H9 (cell line): ENCODE measurements around the gene FRY. TPM values are rescaled to one million over a fixed set of nuclear protein-coding genes. Genes with fewer than 3 reads are reported as not detected.

ENCODE experiments used
- DNase-seq: peaks from one replicate; pipeline ENCODE4 v3.0.0-alpha.2; 2017
- H2AFZ ChIP-seq: one replicate; pipeline ENCODE4 v1.6.1; 2013; ENCODE audit warnings: mild to moderate bottlenecking, low read length, control low read depth, moderate library complexity
- H2AK5ac ChIP-seq: 2 replicates; pipeline ENCODE4 v1.6.1; 2013; ENCODE audit warnings: low read length, control low read depth, mixed read lengths; ENCODE audit not compliant: insufficient read length
- H2BK120ac ChIP-seq: one replicate; pipeline ENCODE4 v1.6.1; 2013; ENCODE audit warnings: low read depth, mild to moderate bottlenecking, low read length, control low read depth, inconsistent platforms; ENCODE audit not compliant: poor library complexity, severe bottlenecking
- H2BK12ac ChIP-seq: 2 replicates; pipeline ENCODE4 v1.6.1; 2013; ENCODE audit warnings: low read length, control low read depth, mixed read lengths, low read depth; ENCODE audit not compliant: insufficient read length
- H2BK15ac ChIP-seq: 2 replicates; pipeline ENCODE4 v1.6.1; 2013; ENCODE audit warnings: low read depth, low read length, control low read depth
- H2BK20ac ChIP-seq: one replicate; pipeline ENCODE4 v1.6.1; 2013; ENCODE audit warnings: low read depth, mild to moderate bottlenecking, low read length, control low read depth, inconsistent platforms; ENCODE audit not compliant: poor library complexity, severe bottlenecking
- H2BK5ac ChIP-seq: 2 replicates; pipeline ENCODE4 v1.6.1; 2013; ENCODE audit warnings: low read length, control low read depth, mixed read lengths; ENCODE audit not compliant: insufficient read length
- H3K14ac ChIP-seq: 2 replicates; pipeline ENCODE4 v1.6.1; 2013; ENCODE audit warnings: low read length, control low read depth; ENCODE audit not compliant: insufficient read depth
- H3K18ac ChIP-seq: 2 replicates; pipeline ENCODE4 v1.6.1; 2013; ENCODE audit warnings: low read depth, mild to moderate bottlenecking, mixed read lengths, low read length, control low read depth; ENCODE audit not compliant: insufficient read length
- H3K23ac ChIP-seq: 2 replicates; pipeline ENCODE4 v1.6.1; 2013; ENCODE audit warnings: low read length, control low read depth, mixed read lengths, low read depth; ENCODE audit not compliant: insufficient read length
- H3K23me2 ChIP-seq: 2 replicates; pipeline ENCODE4 v1.6.1; 2013; ENCODE audit warnings: low read depth, mild to moderate bottlenecking, mixed read lengths, low read length, control low read depth; ENCODE audit not compliant: insufficient read length, poor library complexity, severe bottlenecking
- H3K27ac ChIP-seq: 2 replicates; pipeline ENCODE4 v1.5.1; 2013; ENCODE audit warnings: low read length, control low read depth, mixed read lengths, low read depth; ENCODE audit not compliant: insufficient read length
- H3K27me3 ChIP-seq: 2 replicates; pipeline ENCODE4 v1.6.1; 2013; ENCODE audit warnings: low read length, control low read depth, inconsistent platforms; ENCODE audit not compliant: insufficient read depth
- H3K4ac ChIP-seq: 2 replicates; pipeline ENCODE4 v1.6.1; 2013; ENCODE audit warnings: low read depth, mild to moderate bottlenecking, control low read depth, inconsistent platforms, low read length, moderate library complexity
- H3K4me1 ChIP-seq: 2 replicates; pipeline ENCODE4 v1.6.1; 2013; ENCODE audit warnings: low read length, control low read depth, inconsistent platforms; ENCODE audit not compliant: insufficient read depth
- H3K4me2 ChIP-seq: 2 replicates; pipeline ENCODE4 v1.6.1; 2013; ENCODE audit warnings: low read length, control low read depth, mixed read lengths; ENCODE audit not compliant: insufficient read length, insufficient read depth
- H3K56ac ChIP-seq: 2 replicates; pipeline ENCODE4 v1.6.1; 2013; ENCODE audit warnings: low read depth, mild to moderate bottlenecking, mixed read lengths, low read length, control low read depth; ENCODE audit not compliant: insufficient read length
- H3K79me1 ChIP-seq: 2 replicates; pipeline ENCODE4 v1.6.1; 2013; ENCODE audit warnings: low read depth, mild to moderate bottlenecking, moderate library complexity, low read length, control low read depth, inconsistent platforms; ENCODE audit not compliant: insufficient read depth, poor library complexity, severe bottlenecking
- H3K79me2 ChIP-seq: 2 replicates; pipeline ENCODE4 v1.6.1; 2013; ENCODE audit warnings: low read length, control low read depth, inconsistent platforms; ENCODE audit not compliant: insufficient read depth
- H3K9ac ChIP-seq: 2 replicates; pipeline ENCODE4 v1.6.1; 2013; ENCODE audit warnings: low read length, control low read depth, mixed read lengths; ENCODE audit not compliant: insufficient read length; ENCODE audit errors: extremely low read depth
- H3K9me3 ChIP-seq: one replicate; pipeline ENCODE4 v1.6.1; 2013; ENCODE audit warnings: low read depth, low read length, inconsistent platforms; ENCODE audit not compliant: control insufficient read depth
- H3T11ph ChIP-seq: one replicate; pipeline ENCODE4 v1.6.1; 2013; ENCODE audit warnings: mild to moderate bottlenecking, low read length, control low read depth, inconsistent platforms
- H4K20me1 ChIP-seq: one replicate; pipeline ENCODE4 v1.6.1; 2013; ENCODE audit not compliant: control insufficient read depth, insufficient read length, insufficient read depth
- H4K5ac ChIP-seq: 2 replicates; pipeline ENCODE4 v1.6.1; 2013; ENCODE audit warnings: low read depth, mild to moderate bottlenecking, mixed read lengths, low read length, control low read depth; ENCODE audit not compliant: insufficient read length
- H4K8ac ChIP-seq: replicated peaks from 2 replicates; pipeline ENCODE4 v1.6.1; 2013; ENCODE audit warnings: low read length, control low read depth, mixed read lengths, low read depth; ENCODE audit not compliant: insufficient read length
- H4K91ac ChIP-seq: 2 replicates; pipeline ENCODE4 v1.6.1; 2013; ENCODE audit warnings: low read depth, mild to moderate bottlenecking, moderate library complexity, mixed read lengths, low read length, control low read depth; ENCODE audit not compliant: insufficient read length
- H3K27ac Mint-ChIP-seq, 3 experiments: 2 replicates in 2 of 3; 3 replicates in 1 of 3; pipeline ENCODE4 v1.8.0; 2020 to 2021; ENCODE audit warnings: mixed read lengths in 3 of 3, mild to moderate bottlenecking in 1 of 3, moderate library complexity in 1 of 3
- H3K27me3 Mint-ChIP-seq: 2 replicates; pipeline ENCODE4 v1.8.0; 2021; ENCODE audit warnings: low read depth, mild to moderate bottlenecking, moderate library complexity, mixed read lengths
- H3K36me3 Mint-ChIP-seq, 3 experiments: 2 replicates in 2 of 3; 3 replicates in 1 of 3; pipeline ENCODE4 v1.8.0; 2020 to 2021; ENCODE audit warnings: low read depth in 3 of 3, mixed read lengths in 3 of 3; ENCODE audit not compliant: insufficient read depth in 1 of 3
- H3K4me1 Mint-ChIP-seq, 2 experiments: 2 replicates each; pipeline ENCODE4 v1.8.0; 2020; ENCODE audit warnings: mixed read lengths in 2 of 2
- H3K4me3 Mint-ChIP-seq, 2 experiments: 2 replicates in 1 of 2; 3 replicates in 1 of 2; pipeline ENCODE4 v1.8.0; 2020 to 2021; ENCODE audit warnings: mild to moderate bottlenecking in 2 of 2, mixed read lengths in 2 of 2, moderate library complexity in 1 of 2
- H3K9me3 Mint-ChIP-seq, 2 experiments: 2 replicates in 1 of 2; 3 replicates in 1 of 2; pipeline ENCODE4 v1.8.0; 2020; ENCODE audit warnings: mild to moderate bottlenecking in 2 of 2, mixed read lengths in 2 of 2, moderate library complexity in 1 of 2
- WGBS: extraction: QIAGEN DNeasy Blood & Tissue Kit; methylation state at CpG from one replicate; pipeline ENCODE4 v1.1.7; 2013; ENCODE audit warnings: missing lambda C conversion rate, low lambda C conversion rate, mixed read lengths; ENCODE audit not compliant: insufficient read length; ENCODE audit errors: extremely low coverage; 5-methylcytosine and 5-hydroxymethylcytosine counted together
- total RNA-seq: library from RNA; stranded (reverse); gene quantifications from 2 replicates; pipeline ENCODE4 v1.2.1, GENCODE V29; 2021
- TF ChIP-seq, protein P1 (sequence below): fragments of 200-600 bp; sonication (generic); conservative IDR thresholded peaks from 3 replicates; pipeline ENCODE4 v1.8.0; 2021; ENCODE audit warnings: antibody characterized with exemption, mild to moderate bottlenecking

Gene FRY
- total RNA-seq, 1 experiment from 2014 or later: 5.2 TPM

DNA sequence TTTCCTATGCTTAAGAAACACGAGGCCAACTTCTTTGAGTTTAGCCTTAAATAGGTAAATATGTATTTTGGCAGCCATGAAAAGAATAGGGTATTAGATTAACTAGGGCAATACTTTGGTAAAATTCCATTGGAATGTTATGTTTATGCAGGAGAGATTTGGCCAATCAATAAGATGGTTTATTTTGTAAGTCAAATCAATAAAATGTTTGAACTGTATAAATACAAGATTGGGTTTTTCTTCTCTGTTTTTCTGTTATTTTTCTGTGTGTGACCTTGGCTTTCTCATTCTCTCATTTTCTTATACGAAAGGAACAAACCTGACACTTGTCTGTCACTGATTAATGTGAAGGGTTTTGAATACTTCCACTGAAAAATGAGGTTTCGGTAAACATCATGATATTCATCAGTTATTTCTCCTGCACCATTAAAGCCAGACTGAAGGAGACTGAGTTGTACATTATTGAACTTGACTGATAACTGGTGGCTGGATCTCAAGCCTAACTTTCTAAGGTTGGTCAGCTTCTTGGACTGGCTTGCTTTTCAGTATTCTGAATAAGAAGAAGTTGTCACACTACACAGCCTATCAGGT is 8.6 kb downstream of the FRY start:
- peaks cover 18% of the 10 kb centered on the region in 2 experiments for H3K4me1 Mint-ChIP-seq
- H3K27ac Mint-ChIP-seq: no peak overlapping the region

More for the DNA sequence above, 8.6 kb downstream of the FRY start:
- Histone ChIP-seq H3K4ac (no peak overlapping the region), H3K9ac (no peak overlapping the region), H2BK20ac (no peak overlapping the region), H3T11ph (no peak overlapping the region), H2AK5ac (no peak overlapping the region), H3K23me2 (no peaks in the 10 kb centered on the region), H4K91ac (no peak overlapping the region), H3K14ac (no peak overlapping the region), H4K20me1 (no peaks in the 10 kb centered on the region), H4K5ac (no peak overlapping the region), H2AFZ (no peak overlapping the region), H2BK5ac (no peak overlapping the region), H3K9me3 (no peaks in the 10 kb centered on the region), H3K79me2 (no peaks in the 10 kb centered on the region), H3K4me1 (no peaks in the 10 kb centered on the region; the same call in 1 of the 2 replicates), H3K56ac (no peak overlapping the region), H3K23ac (no peak overlapping the region), H3K79me1 (no peaks in the 10 kb centered on the region), H3K18ac (no peak overlapping the region), H2BK15ac (no peak overlapping the region), H3K27ac (no peak overlapping the region), H2BK120ac (no peak overlapping the region), H3K27me3 (no peaks in the 10 kb centered on the region), H2BK12ac (no peak overlapping the region), H4K8ac (no peak overlapping the region), H3K4me2 (no peak overlapping the region)
- WGBS: no CpG with 5 or more reads among the region's 3 CpGs
- Mint-ChIP-seq H3K36me3 (peaks cover 0 to 4% (median 0%) of the 10 kb centered on the region in 3 experiments; a peak in 1 of 7 replicates), H3K9me3 (no peaks in the 10 kb centered on the region), H3K4me3 (no peak overlapping the region), H3K27me3 (no peaks in the 10 kb centered on the region)
- DNase-seq: no peak
- TF ChIP-seq, protein P1, sequence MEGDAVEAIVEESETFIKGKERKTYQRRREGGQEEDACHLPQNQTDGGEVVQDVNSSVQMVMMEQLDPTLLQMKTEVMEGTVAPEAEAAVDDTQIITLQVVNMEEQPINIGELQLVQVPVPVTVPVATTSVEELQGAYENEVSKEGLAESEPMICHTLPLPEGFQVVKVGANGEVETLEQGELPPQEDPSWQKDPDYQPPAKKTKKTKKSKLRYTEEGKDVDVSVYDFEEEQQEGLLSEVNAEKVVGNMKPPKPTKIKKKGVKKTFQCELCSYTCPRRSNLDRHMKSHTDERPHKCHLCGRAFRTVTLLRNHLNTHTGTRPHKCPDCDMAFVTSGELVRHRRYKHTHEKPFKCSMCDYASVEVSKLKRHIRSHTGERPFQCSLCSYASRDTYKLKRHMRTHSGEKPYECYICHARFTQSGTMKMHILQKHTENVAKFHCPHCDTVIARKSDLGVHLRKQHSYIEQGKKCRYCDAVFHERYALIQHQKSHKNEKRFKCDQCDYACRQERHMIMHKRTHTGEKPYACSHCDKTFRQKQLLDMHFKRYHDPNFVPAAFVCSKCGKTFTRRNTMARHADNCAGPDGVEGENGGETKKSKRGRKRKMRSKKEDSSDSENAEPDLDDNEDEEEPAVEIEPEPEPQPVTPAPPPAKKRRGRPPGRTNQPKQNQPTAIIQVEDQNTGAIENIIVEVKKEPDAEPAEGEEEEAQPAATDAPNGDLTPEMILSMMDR: no peak
